GM19452 (cell line): ENCODE data around the gene DDIT4L.
"Not testable (repeated sequence)": the region's sequence is repeated elsewhere in the genome, so short reads cannot be mapped to it uniquely, and the experiment has no call there.

Source experiments
- ATAC-seq: cut with Tn5 transposase; IDR thresholded peaks from one replicate; pipeline ENCODE4 v1.9.1; 2021; ENCODE audit not compliant: unreplicated experiment

The DDIT4L gene

DNA sequence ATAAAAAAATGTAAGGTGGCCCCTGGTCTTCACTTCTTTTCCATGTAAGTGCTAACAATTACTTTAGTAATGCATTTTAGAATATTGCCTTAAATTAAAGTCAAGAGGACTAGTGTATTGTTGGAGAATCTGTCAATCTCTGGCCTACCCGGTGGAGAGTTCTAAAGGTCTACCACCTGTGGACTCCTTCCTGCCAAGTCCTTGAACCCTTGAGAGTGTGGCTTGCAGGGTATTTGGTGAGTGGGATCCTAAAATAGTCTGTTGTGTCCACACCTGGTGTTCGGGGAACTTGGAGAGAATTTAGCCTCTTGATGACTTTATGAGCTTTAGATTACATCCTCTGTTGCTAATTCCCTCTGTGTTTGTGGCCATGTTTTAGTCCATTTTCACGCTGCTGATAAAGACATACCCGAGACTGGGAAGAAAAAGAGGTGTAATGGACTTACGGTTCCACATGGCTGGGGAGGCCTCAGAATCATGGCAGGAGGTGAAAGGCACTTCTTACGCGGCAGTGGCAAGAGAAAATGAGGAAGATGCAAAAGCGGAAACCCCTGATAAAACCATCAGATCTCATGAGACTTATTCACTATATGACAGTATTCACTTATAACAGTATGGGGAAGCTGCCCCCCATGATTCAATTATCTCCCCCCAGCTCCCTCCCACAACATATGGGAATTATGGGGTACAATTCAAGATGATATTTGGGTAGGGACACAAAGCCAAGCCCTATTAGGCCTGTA is 23.8 kb downstream of the DDIT4L start:
- no peak for ATAC-seq

DNA sequence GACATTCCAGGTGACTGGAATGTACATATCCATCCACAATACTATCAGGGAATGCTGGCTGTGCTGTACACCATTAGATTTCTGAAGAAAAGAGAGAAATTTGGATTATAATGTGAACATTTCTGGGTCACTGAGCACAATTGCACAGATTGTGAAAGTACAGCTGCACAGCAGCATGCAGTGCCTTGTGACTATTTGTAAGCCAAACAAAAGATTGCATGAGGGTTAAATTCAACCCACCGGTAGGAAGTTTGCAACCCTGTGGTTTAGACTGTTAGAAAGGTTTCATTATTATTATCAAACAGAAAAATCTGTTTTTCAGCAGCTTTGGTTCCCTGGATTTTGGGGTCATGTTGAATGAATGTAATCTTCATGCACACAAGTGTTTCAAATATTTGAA is 24.5 kb downstream of the DDIT4L start:
- ATAC-seq, result no peak

DNA sequence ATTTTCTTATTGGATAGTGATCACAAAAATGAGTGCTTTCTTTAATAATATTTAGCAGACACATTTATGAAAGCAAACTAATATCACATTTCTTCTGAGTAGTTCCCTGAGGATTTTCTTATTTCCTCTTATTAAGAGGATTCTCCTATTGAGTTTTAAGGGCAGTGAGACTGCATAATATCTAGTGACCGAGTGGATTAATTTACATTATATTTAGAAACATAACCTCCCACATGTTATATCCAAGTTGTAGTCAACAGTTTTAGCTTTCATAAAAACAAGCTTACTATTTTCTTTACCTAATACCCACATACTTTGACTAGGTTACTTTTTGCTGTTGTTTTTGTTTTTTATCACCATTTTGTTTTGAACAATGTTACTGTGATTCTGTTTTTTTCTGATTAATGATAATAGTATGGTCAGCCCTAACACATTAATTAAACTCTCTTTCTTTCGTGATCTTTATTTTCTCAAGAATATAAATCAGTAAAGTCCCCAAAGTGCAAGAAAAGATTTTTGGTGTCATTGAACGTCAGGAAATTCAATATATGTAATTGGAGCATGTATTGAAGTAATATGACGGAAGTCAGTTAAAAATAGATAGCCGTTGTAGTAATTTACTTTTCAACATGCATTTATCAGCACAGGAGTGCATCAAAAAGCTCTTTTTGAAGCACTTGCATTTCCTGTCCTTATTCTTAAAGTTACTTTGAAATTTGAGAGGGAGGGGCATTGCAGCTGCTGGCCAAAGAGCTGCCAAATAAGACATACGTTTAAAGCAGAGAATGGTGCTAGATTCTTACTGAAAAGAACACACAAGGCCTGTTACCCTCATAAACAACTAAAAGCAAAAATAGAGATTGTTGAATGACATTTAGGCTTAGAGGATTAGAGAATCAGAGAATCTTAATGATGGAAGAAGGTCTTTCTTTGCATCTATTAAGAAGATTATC is 25.2 kb downstream of the DDIT4L start:
- no peak for ATAC-seq

DNA sequence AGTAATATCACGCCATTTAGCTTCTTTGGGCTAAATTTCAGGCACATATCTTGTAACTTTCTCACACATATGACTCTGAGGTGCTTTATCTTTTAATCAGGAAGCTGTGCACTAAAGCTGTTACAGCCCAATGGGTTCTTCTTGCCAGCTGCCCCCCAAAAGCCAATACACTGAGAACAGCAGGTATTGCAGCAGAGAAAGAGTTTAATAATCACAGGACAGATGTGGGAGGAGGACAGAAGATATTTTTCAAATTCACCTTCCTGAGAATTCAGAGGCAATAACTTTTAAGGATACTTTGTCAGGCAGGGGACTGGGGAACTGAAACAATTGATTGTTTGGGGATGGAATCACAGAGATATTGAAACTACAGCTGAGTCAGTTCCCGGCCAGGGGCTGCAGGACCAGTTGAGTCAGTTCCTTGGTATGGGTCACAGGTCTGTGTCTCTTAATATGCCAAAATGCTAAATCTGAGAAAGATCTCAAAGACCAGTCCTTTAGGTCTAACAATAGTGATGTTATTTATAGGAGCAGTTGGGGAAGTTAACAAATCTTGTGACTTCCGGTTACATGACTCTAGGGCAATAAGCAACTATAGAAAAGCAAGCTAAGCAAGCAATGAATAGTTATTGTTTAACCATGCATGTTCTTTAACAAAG is 28.1 kb downstream of the DDIT4L start:
- peak; percentile 80 for ATAC-seq

DNA sequence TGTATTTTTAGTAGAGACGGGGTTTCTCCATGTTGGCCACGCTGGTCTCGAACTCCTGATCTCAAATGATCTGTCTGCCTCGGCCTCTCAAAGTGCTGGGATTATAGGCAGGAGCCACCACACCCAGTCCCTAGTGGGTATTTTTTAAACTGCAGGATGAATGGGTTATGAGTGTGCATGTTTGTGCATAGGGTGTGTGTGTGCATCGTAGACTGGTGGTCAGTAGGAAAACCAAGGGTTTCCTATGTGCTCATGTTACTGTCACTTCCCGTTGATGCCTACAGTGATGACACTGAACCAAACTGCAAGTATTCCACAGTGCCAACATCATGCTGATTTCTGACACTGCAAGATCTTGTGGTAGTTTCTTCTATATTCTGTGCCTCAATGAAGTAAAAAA is 41.1 kb downstream of the DDIT4L start:
- ATAC-seq, result no peak

DNA sequence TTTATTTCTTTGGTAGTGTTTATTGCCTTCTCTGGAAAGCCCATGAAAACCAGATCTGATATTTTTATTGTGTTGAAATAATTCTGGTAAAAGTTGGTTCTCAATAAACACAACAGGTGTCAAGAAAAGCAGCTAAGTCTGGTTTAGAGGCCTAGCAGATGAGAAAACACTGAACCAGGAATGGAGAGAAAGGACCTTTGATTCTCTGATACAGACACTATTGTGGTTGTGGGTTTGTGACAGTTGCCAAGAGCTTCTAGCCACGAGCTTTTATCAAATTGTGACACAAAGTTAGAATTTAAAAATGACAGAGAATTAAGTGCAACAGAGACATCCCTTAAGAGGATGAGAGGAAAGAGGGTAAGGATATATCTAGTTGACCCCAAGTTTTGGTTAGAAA is 42.6 kb downstream of the DDIT4L start:
- ATAC-seq, result no peak

DNA sequence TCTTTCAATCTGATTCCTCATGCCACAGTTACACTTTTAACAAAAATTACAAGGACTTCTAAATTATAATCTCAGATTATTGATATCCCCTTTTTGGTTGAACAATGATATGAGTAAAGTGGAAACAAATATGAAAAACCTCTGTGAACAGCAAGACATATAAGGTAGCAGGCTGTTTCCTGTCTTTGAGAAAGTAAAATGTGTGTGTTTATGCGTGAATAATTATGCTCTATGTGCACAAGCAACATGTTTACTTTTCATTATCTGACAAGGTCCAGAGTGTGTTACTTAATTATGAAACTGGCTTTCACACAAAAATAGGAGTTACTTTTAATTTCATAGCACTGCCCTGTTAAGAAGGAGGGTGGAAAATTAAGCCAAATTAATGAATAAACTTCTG is 43.1 kb downstream of the DDIT4L start:
- no peak for ATAC-seq

DNA sequence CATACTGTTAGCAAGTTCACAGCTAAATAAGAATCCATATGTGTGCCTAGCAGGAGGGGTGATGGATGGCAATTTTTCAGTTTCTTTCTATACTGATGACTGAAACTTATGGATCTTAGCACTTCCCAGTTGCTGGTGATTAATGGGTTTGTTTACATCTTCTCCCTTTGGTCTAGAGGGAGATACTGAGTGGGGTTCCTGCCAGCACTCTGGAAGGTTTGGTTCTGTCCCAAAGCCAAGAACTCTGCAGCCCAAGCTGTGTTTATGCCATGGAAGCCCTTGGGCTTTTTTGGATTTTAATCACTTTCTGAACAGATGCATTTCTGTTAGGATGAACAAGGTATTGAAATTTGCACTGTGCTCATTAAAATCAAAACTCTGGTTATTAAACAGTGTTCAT is 43.5 kb downstream of the DDIT4L start:
- no peak for ATAC-seq

DNA sequence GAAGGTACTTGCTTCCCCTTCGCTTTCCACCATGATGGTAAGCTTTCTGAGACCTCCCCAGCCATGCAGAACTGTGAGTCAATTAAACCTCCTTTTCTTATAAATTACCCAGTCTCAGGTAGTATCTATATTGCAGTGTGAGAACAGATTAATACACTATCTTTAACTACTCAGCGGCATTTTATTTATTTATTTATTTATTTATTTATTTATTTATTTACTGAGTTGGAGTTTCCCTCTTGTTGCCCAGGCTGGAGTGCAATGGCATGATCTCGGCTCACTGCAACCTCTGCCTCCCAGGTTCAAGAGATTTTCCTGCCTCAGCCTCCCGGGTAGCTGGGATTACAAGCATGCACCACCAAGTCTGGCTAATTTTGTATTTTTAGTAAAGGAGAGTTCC is 52.9 kb downstream of the DDIT4L start:
- ATAC-seq, result not testable (repeated sequence)
